NCI-H2171 treated with DMSO at 0.1 percent for 48 hours (cell line): Measurements from ENCODE around the gene AMIGO1.

ENCODE experiments used
- DNase-seq: peaks from one replicate; lab custom pipeline; 2025; lab: John Stamatoyannopoulos, UW

The AMIGO1 gene

GRCh38 chr1:109509176-109510134 lies at the start of gene AMIGO1:
Gene AMIGO1 (minus strand): TSS chr1:109509727. CDS start chr1:109508912, 815 bp downstream.
- DNase-seq = peak; percentile 53

- DNase-seq = no peak
These were observed 48.0 kb upstream of the AMIGO1 start for GRCh38 chr1:109557520-109557919.

GRCh38 chr1:109556563-109556962 lies 47.0 kb upstream of the AMIGO1 start:
- no peak for DNase-seq

GRCh38 chr1:109548321-109549267 lies 39.1 kb upstream of the AMIGO1 start, which contains the start of gene GNAI3:
Gene GNAI3 (plus strand): TSS chr1:109548615. CDS start chr1:109548721, 106 bp downstream.
- DNase-seq = peak; percentile 94

GRCh38 chr1:109547463-109548320 lies 38.2 kb upstream of the AMIGO1 start:
- DNase-seq = peak; percentile 46

- peak; percentile 91 for DNase-seq
These were observed 37.0 kb upstream of the AMIGO1 start for GRCh38 chr1:109546311-109547109.

GRCh38 chr1:109543988-109544735 lies 34.6 kb upstream of the AMIGO1 start:
- DNase-seq = no peak

- DNase-seq = no peak
These were observed 33.9 kb upstream of the AMIGO1 start for GRCh38 chr1:109543283-109543987.

- no peak for DNase-seq
These were observed 33.1 kb upstream of the AMIGO1 start for GRCh38 chr1:109542657-109543056.

GRCh38 chr1:109541102-109541501 lies 31.6 kb upstream of the AMIGO1 start:
- no peak for DNase-seq

- no peak for DNase-seq
These were observed 30.1 kb upstream of the AMIGO1 start, which contains the start of gene GPR61 for GRCh38 chr1:109539676-109540075. Gene GPR61 (plus strand): TSS chr1:109539872. CDS start chr1:109543023, 3,151 bp downstream.

GRCh38 chr1:109538827-109539555 lies 29.5 kb upstream of the AMIGO1 start:
- DNase-seq = no peak

- no peak for DNase-seq
These were observed 28.1 kb upstream of the AMIGO1 start for GRCh38 chr1:109537450-109538178.

- peak; percentile 36 for DNase-seq
These were observed 26.5 kb upstream of the AMIGO1 start for GRCh38 chr1:109535971-109536491.

GRCh38 chr1:109535481-109535880 lies 26.0 kb upstream of the AMIGO1 start:
- DNase-seq = no peak

GRCh38 chr1:109534307-109534858 lies 24.9 kb upstream of the AMIGO1 start:
- DNase-seq = no peak
